GM23338 (cell line): ENCODE data around the gene TENT4A. TPM values are rescaled to one million over a fixed set of nuclear protein-coding genes. Genes with fewer than 3 reads are reported as not detected.

Experiments
- ATAC-seq: fragments of 200-7000 bp; cut with Tn5 transposase; 3 replicates; pipeline ENCODE4 v1.9.1; 2020
- DNase-seq: peaks from one replicate; pipeline ENCODE4 v3.0.0-alpha.2; 2015; ENCODE audit warnings: low spot score
- H2AFZ ChIP-seq: fragments of 200-600 bp; sonication (generic); 2 replicates; pipeline ENCODE4 v1.8.0; 2016; ENCODE audit warnings: antibody characterized with exemption, mild to moderate bottlenecking, moderate library complexity
- H3F3A ChIP-seq: fragments of 200-600 bp; sonication (generic); replicated peaks from 2 replicates; pipeline ENCODE4 v1.8.0; 2017; ENCODE audit warnings: antibody characterized with exemption, mixed run types, low read depth
- H3K27ac ChIP-seq: fragments of 200-600 bp; sonication (generic); 2 replicates; pipeline ENCODE4 v1.6.1; 2016; ENCODE audit warnings: low read depth
- H3K27me3 ChIP-seq: fragments of 200-600 bp; sonication (generic); 2 replicates; pipeline ENCODE4 v1.8.0; 2016; ENCODE audit warnings: mild to moderate bottlenecking, mixed run types, moderate library complexity; ENCODE audit not compliant: insufficient read depth
- H3K36me3 ChIP-seq: fragments of 200-600 bp; sonication (generic); 2 replicates; pipeline ENCODE4 v1.8.0; 2016; ENCODE audit warnings: mild to moderate bottlenecking; ENCODE audit not compliant: insufficient read depth
- H3K4me1 ChIP-seq: fragments of 200-600 bp; sonication (generic); 2 replicates; pipeline ENCODE4 v1.8.0; 2016; ENCODE audit warnings: mild to moderate bottlenecking, moderate library complexity; ENCODE audit not compliant: insufficient read depth
- H3K4me2 ChIP-seq: fragments of 200-600 bp; sonication (generic); 2 replicates; pipeline ENCODE4 v1.7.1; 2017; ENCODE audit warnings: mixed run types
- H3K4me3 ChIP-seq: fragments of 200-600 bp; sonication (generic); 2 replicates; pipeline ENCODE4 v1.6.1; 2016; ENCODE audit warnings: mixed run types
- H3K79me2 ChIP-seq: fragments of 200-600 bp; sonication (generic); replicated peaks from 2 replicates; pipeline ENCODE4 v1.8.0; 2017; ENCODE audit warnings: mild to moderate bottlenecking; ENCODE audit not compliant: insufficient read depth
- H3K9me2 ChIP-seq: fragments of 200-600 bp; sonication (generic); 2 replicates; pipeline ENCODE4 v1.8.0; 2017; ENCODE audit not compliant: insufficient read depth
- H4K20me1 ChIP-seq: fragments of 200-600 bp; sonication (generic); replicated peaks from 2 replicates; pipeline ENCODE4 v1.8.0; 2017; ENCODE audit warnings: mild to moderate bottlenecking; ENCODE audit not compliant: insufficient read depth
- H3K27ac Mint-ChIP-seq: 2 replicates; pipeline ENCODE4 v1.8.0; 2020; ENCODE audit warnings: inconsistent platforms, mild to moderate bottlenecking, moderate library complexity, mixed read lengths
- H3K27me3 Mint-ChIP-seq: 3 replicates; pipeline ENCODE4 v1.8.0; 2022; ENCODE audit warnings: low read depth, mild to moderate bottlenecking, moderate library complexity, mixed read lengths, inconsistent platforms; ENCODE audit not compliant: insufficient read depth, poor library complexity
- H3K36me3 Mint-ChIP-seq: 3 replicates; pipeline ENCODE4 v1.8.0; 2021; ENCODE audit warnings: low read depth, mild to moderate bottlenecking, inconsistent platforms, moderate library complexity, mixed read lengths
- H3K4me1 Mint-ChIP-seq: 3 replicates; pipeline ENCODE4 v1.8.0; 2020; ENCODE audit warnings: mild to moderate bottlenecking, inconsistent platforms, mixed read lengths
- H3K4me3 Mint-ChIP-seq: 3 replicates; pipeline ENCODE4 v1.8.0; 2021; ENCODE audit warnings: moderate library complexity, mild to moderate bottlenecking, inconsistent platforms, mixed read lengths
- H3K9me3 Mint-ChIP-seq: 3 replicates; pipeline ENCODE4 v1.8.0; 2020; ENCODE audit warnings: moderate library complexity, mild to moderate bottlenecking, inconsistent platforms, mixed read lengths
- CTCF ChIP-seq, 2 experiments: fragments of 200-600 bp in 1 of 2; sonication (generic) in 1 of 2; conservative IDR thresholded peaks; 2 replicates each; pipeline versions ENCODE4 v1.5.1 to v1.6.1; 2016 to 2017; ENCODE audit warnings: antibody characterized with exemption in 2 of 2, low read depth in 2 of 2, mild to moderate bottlenecking in 2 of 2, moderate library complexity in 1 of 2
- ETS1 ChIP-seq: IDR thresholded peaks from 2 replicates; pipeline ENCODE4 v1.6.1; 2016; ENCODE audit warnings: antibody characterized with exemption
- EZH2 ChIP-seq: fragments of 200-600 bp; sonication (generic); IDR thresholded peaks from one replicate; pipeline ENCODE4 v1.8.0; 2017; ENCODE audit warnings: antibody characterized with exemption, mild to moderate bottlenecking, low read depth; ENCODE audit not compliant: unreplicated experiment
- EZH2phosphoT487 ChIP-seq: fragments of 200-600 bp; sonication (generic); IDR thresholded peaks from one replicate; pipeline ENCODE4 v1.8.1; 2018; ENCODE audit warnings: antibody characterized with exemption; ENCODE audit not compliant: unreplicated experiment
- JUNB ChIP-seq: IDR thresholded peaks from one replicate; pipeline ENCODE4 v1.6.1; 2016; ENCODE audit warnings: antibody characterized with exemption; ENCODE audit not compliant: unreplicated experiment
- NANOG ChIP-seq: IDR thresholded peaks from 2 replicates; pipeline ENCODE4 v1.6.1; 2016; ENCODE audit warnings: antibody characterized with exemption, borderline replicate concordance
- POLR2AphosphoS5 ChIP-seq: IDR thresholded peaks from 2 replicates; pipeline ENCODE4 v1.6.1; 2016; ENCODE audit warnings: antibody characterized with exemption, low read depth
- REST ChIP-seq: IDR thresholded peaks from one replicate; pipeline ENCODE4 v1.6.1; 2018; ENCODE audit warnings: antibody characterized with exemption; ENCODE audit not compliant: unreplicated experiment
- ZNF331 ChIP-seq: fragments of 250-450 bp; sonication (Bioruptor Pico); IDR thresholded peaks from 2 replicates; pipeline ENCODE4 v1.5.0; 2020; ENCODE audit warnings: low read depth, mild to moderate bottlenecking, moderate library complexity
- ZNF462 ChIP-seq: fragments of 250-450 bp; sonication (Bioruptor Pico); IDR thresholded peaks from 2 replicates; pipeline ENCODE4 v1.5.0; 2020; ENCODE audit warnings: mild to moderate bottlenecking, moderate library complexity
- long read RNA-seq: library from polyadenylated mRNA; unstranded; transcript quantifications from one replicate; pipeline ENCODE4 v2.0.0, GENCODE V29; 2020; ENCODE audit not compliant: unreplicated experiment
- polyA plus RNA-seq: library from polyadenylated mRNA; unstranded; fragments of >200 nt; fragmentation: Nextera tagmentation; extraction: Ambion mirVana; gene quantifications from 2 replicates; pipeline ENCODE4 v1.2.1, GENCODE V29; 2016
- total RNA-seq: library from RNA; depleted of rRNA; stranded (reverse); fragments of >200 nt; shearing (Covaris generic); gene quantifications from 2 replicates; pipeline ENCODE4 v1.2.3, GENCODE V29; 2014; rRNA removed

The TENT4A gene
- 20.2 and 24.0 TPM in 2 replicates for total RNA-seq
- 5.2 and 5.3 TPM in 2 replicates for polyA plus RNA-seq
- long read RNA-seq, partial matches to known transcripts = 0 of 3 reads
- long read RNA-seq, other reads (novel, unspliced or antisense) = 3 of 3 reads

- Histone ChIP-seq H4K20me1 (peaks cover 37% of the 10 kb centered on the region), H2AFZ (peak within 1 kb of the TSS; percentile 61), H3K79me2 (peaks cover 40% of the 10 kb centered on the region), H3K9me2 (no peaks in the 10 kb centered on the region), H3K27me3 (peaks cover 10% of the 10 kb centered on the region; the same call in 1 of the 2 replicates), H3K4me1 (peaks cover 13% of the 10 kb centered on the region), H3K36me3 (no peaks in the 10 kb centered on the region), H3K27ac (peak within 1 kb of the TSS; percentile 93), H3F3A (0 out of 2 replicates have a peak, but pooled peaks cover 6% of the 10 kb centered on the region), H3K4me2 (peak within 1 kb of the TSS; percentile 94), H3K4me3 (peak within 1 kb of the TSS; percentile 91)
- no peak for ATAC-seq
- TF ChIP-seq ZNF331 (no peak), POLR2AphosphoS5 (no peak), JUNB (no peak), ZNF462 (CRISPR knock-in tag) (no peak), EZH2 (no peak), REST (no peak), NANOG (no peak), EZH2phosphoT487 (no peak), ETS1 (no peak), CTCF (conservative IDR thresholded peaks at IDR 0.05; ENCODE audit: low read depth in 2 of 2) (no peak)
- Mint-ChIP-seq H3K4me1 (peaks cover 45% of the 10 kb centered on the region), H3K9me3 (no peaks in the 10 kb centered on the region; the same call in 1 of the 3 replicates), H3K27me3 (peaks cover 15% of the 10 kb centered on the region), H3K36me3 (peaks cover under 1% of the 10 kb centered on the region; the same call in 2 of the 3 replicates), H3K4me3 (peak within 1 kb of the TSS; percentile 84), H3K27ac (peak within 1 kb of the TSS; percentile 84; the same call in 1 of the 2 replicates)
- no peak for DNase-seq
Observed at GRCh38 chr5:6713274-6714225, at the start of gene TENT4A. TSS of gene TENT4A (plus strand) at chr5:6713432. CDS start at chr5:6713984, 552 bp downstream.
